Erythroblast (primary cell): Measurements from ENCODE around the gene RRAGC.

ENCODE experiments used
- GATA1 ChIP-seq: IDR thresholded peaks from 2 replicates; pipeline ENCODE4 v1.6.1; 2011; ENCODE audit warnings: low read depth, mild to moderate bottlenecking, control low read depth, low read length, moderate library complexity
- POLR2A ChIP-seq: IDR thresholded peaks from 2 replicates; pipeline ENCODE4 v1.6.1; 2011; ENCODE audit warnings: mild to moderate bottlenecking, low read length

- TF ChIP-seq POLR2A (no peak), GATA1 (no peak)
These were observed 30.2 kb downstream of the RRAGC start for GRCh38 chr1:38829368-38829767.
